ENCODE results near the gene LHFPL3. TPM values are rescaled to one million over a fixed set of nuclear protein-coding genes. Genes with fewer than 3 reads are reported as not detected.
A peak's percentile ranks its signal among the peaks of the same experiment; 100 is the strongest.
"Not testable (repeated sequence)": the region's sequence is repeated elsewhere in the genome, so short reads cannot be mapped to it uniquely, and the experiment has no call there.

The LHFPL3 gene
- not detected for total RNA-seq

DNA sequence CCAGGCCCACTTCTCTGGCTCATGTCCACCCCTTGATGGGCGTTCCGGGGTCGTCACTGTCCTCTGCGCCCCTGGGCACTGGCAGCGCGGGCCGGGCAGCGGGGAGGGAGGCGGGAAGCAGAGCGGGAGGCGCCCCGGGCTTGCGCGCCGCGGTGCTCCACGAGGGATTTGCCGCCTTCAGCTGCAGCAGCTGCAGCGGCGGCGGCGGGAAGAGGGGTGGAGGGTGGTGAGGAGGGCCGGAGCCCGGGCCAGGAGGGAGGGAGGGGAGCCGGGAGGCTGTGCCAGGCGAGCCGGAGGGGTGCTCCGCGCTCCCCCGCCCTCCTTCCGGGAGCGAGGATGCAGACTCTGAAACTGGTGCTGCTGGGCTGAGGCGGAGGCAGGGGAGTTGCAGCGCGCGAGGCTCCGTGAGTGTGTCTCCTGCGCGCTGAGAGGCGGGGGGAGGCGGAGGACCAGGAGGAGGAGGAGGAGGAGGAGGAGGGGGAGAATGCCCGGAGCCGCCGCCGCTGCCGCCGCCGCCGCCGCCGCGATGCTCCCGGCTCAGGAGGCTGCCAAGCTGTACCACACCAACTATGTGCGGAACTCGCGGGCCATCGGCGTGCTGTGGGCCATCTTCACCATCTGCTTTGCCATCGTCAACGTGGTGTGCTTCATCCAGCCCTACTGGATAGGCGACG is at the start of gene LHFPL3:
Gene LHFPL3, plus strand, starts transcription at position 308 of the 674 bp plus-strand sequence.
- H3K27me3 Mint-ChIP-seq (ENCODE audit: low read depth) = peaks cover 52% of the 10 kb centered on the region
- H3K36me3 Mint-ChIP-seq (ENCODE audit: insufficient read depth in 2 of 2) = no peaks in the 10 kb centered on the region
- no peaks in the 10 kb centered on the region for H3K9me3 Mint-ChIP-seq
- peak within 1 kb of the TSS; percentile 68 for H3K4me3 Mint-ChIP-seq
- H3K4me1 Mint-ChIP-seq (ENCODE audit: low read depth) = peaks cover 11% of the 10 kb centered on the region
- H3K27ac Mint-ChIP-seq = no peak within 1 kb of the TSS
- ATAC-seq (replicated peaks in 1 of 2) = peak; percentile 33 to 39
- peak in 1 of 2 donors; percentile 4 for DNase-seq

DNA sequence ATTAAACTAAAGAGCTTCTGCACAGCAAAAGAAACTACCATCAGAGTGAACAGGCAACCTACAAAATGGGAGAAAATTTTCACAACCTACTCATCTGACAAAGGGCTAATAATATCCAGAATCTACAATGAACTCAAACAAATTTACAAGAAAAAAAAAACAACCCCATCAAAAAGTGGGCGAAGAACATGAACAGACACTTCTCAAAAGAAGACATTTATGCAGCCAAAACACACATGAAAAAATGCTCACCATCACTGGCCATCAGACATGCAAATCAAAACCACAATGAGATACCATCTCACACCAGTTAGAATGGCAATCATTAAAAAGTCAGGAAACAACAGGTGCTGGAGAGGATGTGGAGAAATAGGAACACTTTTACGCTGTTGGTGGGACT is 46.7 kb upstream of the LHFPL3 start:
- not testable (repeated sequence) for ATAC-seq (replicated peaks in 1 of 2); H3K27me3 Mint-ChIP-seq (ENCODE audit: low read depth)

DNA sequence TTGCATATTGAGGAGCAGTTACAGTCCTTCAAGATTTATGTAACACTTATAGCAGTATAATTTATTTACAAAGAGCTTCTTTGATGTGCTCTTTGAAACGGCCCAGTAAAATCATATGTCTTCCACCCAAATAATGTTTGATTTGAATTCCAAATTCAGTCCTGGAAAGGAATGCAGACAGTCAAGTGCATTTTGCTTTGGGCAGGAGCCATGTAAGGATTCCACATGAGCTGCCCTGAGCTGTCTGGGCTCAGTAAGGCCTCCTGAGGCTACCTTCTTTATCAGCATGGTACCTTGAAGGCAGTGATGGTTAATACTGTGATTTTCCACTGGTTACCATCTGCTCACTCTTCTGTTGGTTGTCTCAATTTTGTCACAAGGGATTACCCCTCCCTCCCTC is 41.6 kb upstream of the LHFPL3 start:
- Mint-ChIP-seq H3K27me3 (ENCODE audit: low read depth) (no peaks in the 10 kb centered on the region), H3K4me3 (no peak overlapping the region), H3K9me3 (peaks cover 2 to 4% of the 10 kb centered on the region in 2 donors), H3K4me1 (ENCODE audit: low read depth) (no peaks in the 10 kb centered on the region), H3K27ac (no peak overlapping the region), H3K36me3 (ENCODE audit: insufficient read depth in 2 of 2) (no peaks in the 10 kb centered on the region)
- no peak for DNase-seq
- ATAC-seq (replicated peaks in 1 of 2) = no peak

More for the DNA sequence above, 46.7 kb upstream of the LHFPL3 start:
- H3K4me3 Mint-ChIP-seq; H3K4me1 Mint-ChIP-seq (ENCODE audit: low read depth); H3K9me3 Mint-ChIP-seq; H3K27ac Mint-ChIP-seq; H3K36me3 Mint-ChIP-seq (ENCODE audit: insufficient read depth in 2 of 2); DNase-seq: not testable (repeated sequence)

DNA sequence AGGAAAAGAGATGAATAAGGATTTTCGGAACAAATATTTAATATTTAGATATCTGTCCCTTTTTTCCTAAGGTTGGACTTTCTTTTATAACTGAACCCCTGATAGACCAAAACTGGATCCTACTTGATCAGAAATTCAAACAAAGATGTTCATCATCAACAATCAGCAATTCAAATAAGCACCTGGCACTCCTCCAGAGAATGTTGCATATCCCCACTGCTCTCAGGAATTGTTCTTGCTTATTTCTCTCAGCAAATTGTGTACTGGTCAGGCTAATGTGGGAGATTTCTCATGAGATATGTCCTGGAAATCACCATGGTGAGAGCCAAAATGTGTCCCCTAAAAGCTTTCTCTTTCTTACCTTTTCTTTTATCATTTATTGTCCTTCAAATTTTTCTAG is 40.3 kb upstream of the LHFPL3 start:
- no peaks in the 10 kb centered on the region for H3K4me1 Mint-ChIP-seq (ENCODE audit: low read depth)
- ATAC-seq (replicated peaks in 1 of 2) (no peak), DNase-seq (no peak)
- H3K27me3 Mint-ChIP-seq (ENCODE audit: low read depth) = peaks cover 5% of the 10 kb centered on the region
- H3K9me3 Mint-ChIP-seq = peaks cover 0 to 4% of the 10 kb centered on the region in 2 donors
- no peak overlapping the region for H3K4me3 Mint-ChIP-seq
- no peaks in the 10 kb centered on the region for H3K36me3 Mint-ChIP-seq (ENCODE audit: insufficient read depth in 2 of 2)
- no peak overlapping the region for H3K27ac Mint-ChIP-seq

DNA sequence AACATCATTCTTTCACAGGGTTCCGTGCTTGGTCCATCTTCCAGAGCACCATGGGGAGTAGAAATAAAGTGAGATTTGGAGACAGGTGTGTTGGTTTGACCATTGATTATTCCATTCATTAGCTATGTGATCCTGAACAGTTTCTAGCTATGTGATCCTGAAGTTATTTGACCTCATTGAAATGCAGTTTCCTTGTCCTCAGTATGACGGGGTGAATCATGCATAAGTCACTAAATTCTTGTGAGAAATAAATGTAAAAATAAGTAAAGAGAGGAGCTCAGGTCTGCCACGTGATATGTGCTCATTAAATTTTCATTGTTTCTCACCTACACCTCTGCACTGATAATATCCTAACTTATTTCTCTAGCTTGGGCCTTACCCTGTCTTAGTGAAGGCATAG is 34.1 kb upstream of the LHFPL3 start:
- Mint-ChIP-seq H3K27me3 (ENCODE audit: low read depth) (peaks cover 22% of the 10 kb centered on the region), H3K4me3 (no peak overlapping the region), H3K27ac (no peak overlapping the region), H3K4me1 (ENCODE audit: low read depth) (peaks cover 5% of the 10 kb centered on the region), H3K36me3 (ENCODE audit: insufficient read depth in 2 of 2) (no peaks in the 10 kb centered on the region), H3K9me3 (peaks cover 2 to 4% of the 10 kb centered on the region in 2 donors)
- ATAC-seq (replicated peaks in 1 of 2) = no peak
- DNase-seq = no peak

DNA sequence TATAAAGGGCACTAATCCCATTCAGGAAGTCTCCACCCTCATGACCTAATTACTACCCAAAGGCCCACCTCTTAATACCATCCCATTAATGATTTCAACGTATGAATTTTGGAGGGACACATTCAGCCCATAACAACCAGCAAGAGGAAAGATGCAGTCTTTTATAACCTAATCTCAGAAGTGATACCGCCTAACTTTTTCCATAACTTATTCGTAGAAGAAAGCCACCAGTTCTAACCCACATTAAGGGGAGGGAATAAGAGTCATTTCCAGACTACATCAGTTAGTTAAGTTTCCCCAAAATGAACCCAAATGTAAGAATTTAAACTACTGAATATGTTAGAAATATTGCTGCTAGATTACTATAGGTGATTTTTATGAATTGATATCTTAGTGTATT is 32.1 kb upstream of the LHFPL3 start:
- H3K36me3 Mint-ChIP-seq (ENCODE audit: insufficient read depth in 2 of 2) = no peaks in the 10 kb centered on the region
- ATAC-seq (replicated peaks in 1 of 2) (peak; percentile 49 to 51), DNase-seq (no peak)
- peaks cover 2 to 4% of the 10 kb centered on the region in 2 donors for H3K9me3 Mint-ChIP-seq
- H3K27ac Mint-ChIP-seq = no peak overlapping the region
- H3K4me1 Mint-ChIP-seq (ENCODE audit: low read depth) = peaks cover 5% of the 10 kb centered on the region
- H3K27me3 Mint-ChIP-seq (ENCODE audit: low read depth) = peaks cover 32% of the 10 kb centered on the region
- no peak overlapping the region for H3K4me3 Mint-ChIP-seq

DNA sequence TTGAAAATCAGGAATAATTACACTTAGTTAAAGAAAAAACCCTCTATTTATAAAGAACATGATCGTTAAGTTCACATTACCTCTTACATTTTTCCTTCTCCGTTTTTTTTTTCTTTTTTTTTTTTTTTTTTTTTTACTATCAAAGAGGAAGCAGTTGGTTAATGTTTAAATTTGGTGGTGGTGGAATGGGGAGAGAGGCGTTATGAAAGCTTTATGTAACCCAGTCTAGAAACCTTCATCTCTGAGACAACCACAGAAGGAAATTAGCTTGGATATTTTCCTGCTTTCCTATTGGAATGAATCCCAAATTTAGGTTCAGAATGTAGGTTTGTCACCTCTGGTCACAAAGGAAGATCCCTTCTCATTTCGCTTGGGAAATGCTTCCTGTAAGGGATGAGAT is 31.5 kb upstream of the LHFPL3 start:
- Mint-ChIP-seq H3K4me1 (ENCODE audit: low read depth) (peaks cover 5% of the 10 kb centered on the region), H3K27me3 (ENCODE audit: low read depth) (peaks cover 37% of the 10 kb centered on the region), H3K27ac (no peak overlapping the region), H3K4me3 (no peak overlapping the region), H3K36me3 (ENCODE audit: insufficient read depth in 2 of 2) (no peaks in the 10 kb centered on the region), H3K9me3 (peaks cover 2 to 4% of the 10 kb centered on the region in 2 donors)
- ATAC-seq (replicated peaks in 1 of 2) (no peak), DNase-seq (no peak)

DNA sequence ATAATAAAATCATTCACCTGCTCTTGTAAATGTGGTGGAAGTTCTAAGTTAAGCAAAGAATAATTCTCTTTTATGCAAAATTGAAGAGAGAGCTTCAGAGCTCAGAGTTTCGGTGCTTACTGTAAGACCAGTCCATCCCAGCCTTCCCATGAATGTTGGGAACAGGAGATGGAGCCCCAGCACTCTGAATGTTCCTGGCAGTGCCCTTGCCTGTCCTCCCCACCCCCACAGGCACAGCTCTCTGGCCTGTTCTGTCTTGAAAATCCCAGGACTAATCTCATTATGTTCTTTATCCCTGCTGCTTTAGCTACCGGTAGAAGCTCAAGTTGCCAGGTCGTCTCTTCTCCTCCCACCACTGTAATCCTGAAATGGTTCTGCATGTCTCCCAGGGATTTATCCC is 29.1 kb upstream of the LHFPL3 start:
- no peak for ATAC-seq (replicated peaks in 1 of 2)
- Mint-ChIP-seq H3K36me3 (ENCODE audit: insufficient read depth in 2 of 2) (no peaks in the 10 kb centered on the region), H3K4me3 (no peak overlapping the region), H3K4me1 (ENCODE audit: low read depth) (peaks cover 5% of the 10 kb centered on the region), H3K9me3 (peaks cover 2 to 4% of the 10 kb centered on the region in 2 donors), H3K27ac (no peak overlapping the region), H3K27me3 (ENCODE audit: low read depth) (peaks cover 24% of the 10 kb centered on the region)
- no peak for DNase-seq

DNA sequence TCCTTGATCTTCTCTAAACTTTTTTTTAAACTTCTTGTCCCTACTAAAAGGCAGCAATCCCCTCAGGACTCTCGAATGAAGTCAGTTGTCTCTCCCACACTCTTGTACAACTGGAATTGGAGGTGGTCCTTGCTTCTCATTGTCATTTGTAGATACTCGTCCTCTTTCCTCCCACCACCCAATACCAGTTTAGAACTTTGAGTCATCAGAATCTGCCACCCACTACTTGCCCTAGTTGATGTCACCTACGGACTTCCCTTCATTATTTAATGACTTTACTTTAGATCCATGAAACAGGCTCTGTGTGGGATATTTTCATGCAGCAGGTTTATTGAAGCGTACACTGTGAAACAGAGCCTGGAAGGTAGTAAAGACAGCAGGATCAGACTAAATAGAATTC is 28.6 kb upstream of the LHFPL3 start:
- H3K36me3 Mint-ChIP-seq (ENCODE audit: insufficient read depth in 2 of 2) = no peaks in the 10 kb centered on the region
- H3K27ac Mint-ChIP-seq = no peak overlapping the region
- H3K9me3 Mint-ChIP-seq = peaks cover under 1 to 2% of the 10 kb centered on the region in 2 donors
- DNase-seq (no peak), ATAC-seq (replicated peaks in 1 of 2) (no peak)
- H3K27me3 Mint-ChIP-seq (ENCODE audit: low read depth) = peaks cover 19% of the 10 kb centered on the region
- peaks cover 5% of the 10 kb centered on the region for H3K4me1 Mint-ChIP-seq (ENCODE audit: low read depth)
- no peak overlapping the region for H3K4me3 Mint-ChIP-seq

DNA sequence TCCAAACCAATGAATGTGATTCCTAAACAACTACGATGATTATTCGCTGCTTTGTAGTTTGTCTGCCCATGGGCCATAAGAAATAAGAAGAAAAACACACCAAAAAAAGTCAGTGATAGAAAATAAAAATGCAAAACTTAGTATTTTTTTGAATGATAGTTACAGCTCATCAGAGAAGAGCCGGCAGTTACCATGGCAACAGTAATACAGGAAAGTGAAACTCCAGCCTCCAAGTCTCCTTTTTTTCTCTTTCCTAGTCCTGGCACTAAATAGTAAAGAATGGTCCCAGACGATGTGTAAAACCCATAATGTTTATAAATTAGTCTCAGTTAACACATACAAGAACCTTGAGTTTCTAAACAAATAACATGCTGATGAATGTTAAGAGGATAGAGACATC is 21.6 kb upstream of the LHFPL3 start:
- ATAC-seq (replicated peaks in 1 of 2) = no peak
- Mint-ChIP-seq H3K9me3 (no peaks in the 10 kb centered on the region), H3K4me3 (no peak overlapping the region), H3K36me3 (ENCODE audit: insufficient read depth in 2 of 2) (no peaks in the 10 kb centered on the region), H3K4me1 (ENCODE audit: low read depth) (no peaks in the 10 kb centered on the region), H3K27ac (no peak overlapping the region), H3K27me3 (ENCODE audit: low read depth) (no peaks in the 10 kb centered on the region)
- no peak for DNase-seq

DNA sequence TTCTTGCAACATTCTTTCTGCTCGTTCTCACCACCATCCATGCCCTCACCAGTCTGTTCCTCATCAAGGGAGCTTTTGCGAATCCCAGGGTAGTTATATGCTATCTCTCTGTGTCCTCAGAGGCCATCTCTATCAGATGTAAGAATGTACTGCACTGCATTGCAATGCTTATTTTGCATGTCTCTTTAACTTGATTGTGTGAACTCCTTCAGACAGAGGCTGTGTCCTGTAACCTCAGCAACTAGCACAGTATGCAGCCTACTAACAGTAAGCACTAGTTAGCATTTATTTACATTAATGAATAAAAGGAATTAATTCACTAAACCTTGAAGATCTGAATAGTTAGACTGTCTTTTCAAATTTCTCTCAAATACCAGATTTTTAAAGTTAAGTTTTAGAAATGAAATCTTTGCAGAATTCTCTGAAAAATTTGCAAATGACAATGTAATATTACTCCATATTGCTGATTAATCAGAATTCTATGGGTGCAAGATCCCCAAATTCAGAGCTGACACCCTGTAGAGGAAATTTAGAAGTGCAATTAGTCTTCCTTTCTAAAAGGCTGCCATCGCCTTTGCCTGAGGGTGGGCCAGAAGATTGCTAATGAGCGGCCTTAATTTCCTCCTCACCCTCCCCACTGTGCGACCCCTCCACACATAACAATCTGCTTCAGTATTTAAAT is 10.3 kb upstream of the LHFPL3 start:
- H3K4me1 Mint-ChIP-seq (ENCODE audit: low read depth) = no peaks in the 10 kb centered on the region
- no peaks in the 10 kb centered on the region for H3K27me3 Mint-ChIP-seq (ENCODE audit: low read depth)
- H3K4me3 Mint-ChIP-seq = no peak overlapping the region
- DNase-seq = no peak
- H3K27ac Mint-ChIP-seq = no peak overlapping the region
- peaks cover 4 to 8% of the 10 kb centered on the region in 2 donors for H3K9me3 Mint-ChIP-seq
- H3K36me3 Mint-ChIP-seq (ENCODE audit: insufficient read depth in 2 of 2) = peaks cover 0 to 2% of the 10 kb centered on the region in 2 donors
- ATAC-seq (replicated peaks in 1 of 2) = no peak

DNA sequence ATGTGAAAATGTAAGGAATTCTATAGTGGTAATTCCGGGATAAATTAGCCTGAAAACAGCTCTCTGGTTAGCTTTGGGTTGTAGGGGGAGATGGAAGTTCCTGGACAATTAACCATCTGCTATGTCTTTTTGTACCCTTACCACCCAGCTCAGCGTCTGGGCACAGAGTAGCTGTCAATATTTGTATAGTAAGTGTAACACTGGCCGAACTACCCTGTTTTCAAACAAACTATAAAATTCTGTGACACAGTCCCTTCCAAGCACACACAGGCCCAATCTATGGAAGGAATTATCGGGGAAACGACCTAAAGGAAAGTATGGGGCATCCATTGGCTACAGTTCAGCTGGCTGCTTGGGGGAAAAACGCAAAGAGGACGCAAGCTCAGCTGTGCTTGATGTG is 869 bp upstream of the LHFPL3 start:
- Mint-ChIP-seq H3K4me3 (peak overlapping the region; percentile 28 to 29), H3K9me3 (no peaks in the 10 kb centered on the region), H3K27ac (no peak overlapping the region), H3K4me1 (ENCODE audit: low read depth) (peaks cover 11% of the 10 kb centered on the region), H3K36me3 (ENCODE audit: insufficient read depth in 2 of 2) (no peaks in the 10 kb centered on the region), H3K27me3 (ENCODE audit: low read depth) (peaks cover 52% of the 10 kb centered on the region)
- DNase-seq (no peak), ATAC-seq (replicated peaks in 1 of 2) (no peak)

DNA sequence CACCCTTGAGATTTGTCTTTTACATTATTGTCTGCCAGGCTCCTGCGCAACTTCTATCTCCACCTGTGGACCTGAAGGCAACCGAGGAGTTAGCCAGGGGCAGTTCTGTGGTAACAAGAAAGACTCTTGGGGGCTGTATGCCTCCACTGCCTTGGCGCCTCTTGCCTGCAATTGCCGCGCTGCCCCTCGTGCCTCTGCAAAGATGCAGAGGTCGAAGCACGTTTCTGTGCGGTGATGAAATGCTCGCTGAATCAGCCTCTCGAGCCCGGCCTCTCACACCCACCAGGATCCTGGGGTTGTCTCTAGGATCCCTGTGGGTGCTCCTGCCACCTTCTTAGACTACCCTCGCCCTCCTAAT is 486 bp upstream of the LHFPL3 start:
- Mint-ChIP-seq H3K27ac (no peak overlapping the region), H3K4me1 (ENCODE audit: low read depth) (peaks cover 11% of the 10 kb centered on the region), H3K9me3 (no peaks in the 10 kb centered on the region), H3K36me3 (ENCODE audit: insufficient read depth in 2 of 2) (no peaks in the 10 kb centered on the region), H3K4me3 (peak overlapping the region in 1 of 2 donors; percentile 28), H3K27me3 (ENCODE audit: low read depth) (peaks cover 52% of the 10 kb centered on the region)
- ATAC-seq (replicated peaks in 1 of 2) (no peak), DNase-seq (no peak)
